GM19324 (cell line): ENCODE data around the gene NOS3.
A peak's percentile ranks its signal among the peaks of the same experiment; 100 is the strongest.

Source experiments
- ATAC-seq: cut with Tn5 transposase; IDR thresholded peaks from one replicate; pipeline ENCODE4 v1.9.1; 2021; ENCODE audit warnings: mild to moderate bottlenecking, moderate library complexity; ENCODE audit not compliant: unreplicated experiment, low FRiP score

Gene NOS3

DNA sequence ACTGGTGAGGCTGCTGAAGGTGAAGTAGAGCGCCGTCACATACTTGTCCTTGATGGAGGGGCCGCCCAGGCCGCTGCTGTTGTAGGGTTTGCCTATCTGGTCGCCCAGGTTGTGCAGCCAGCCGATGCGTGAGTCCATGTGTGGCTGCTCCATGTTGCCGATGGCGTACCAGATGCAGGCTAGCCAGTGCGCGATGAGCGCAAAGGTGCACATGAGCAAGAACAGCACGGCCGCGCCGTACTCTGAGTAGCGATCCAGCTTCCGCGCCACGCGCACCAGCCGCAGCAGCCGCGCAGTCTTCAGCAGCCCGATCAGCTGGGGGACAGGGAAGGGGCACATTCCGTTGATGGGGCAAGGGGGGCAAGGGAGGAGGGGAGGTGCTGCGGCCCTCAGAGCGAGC, 39.3 kb upstream of the NOS3 start:
- no peak for ATAC-seq

DNA sequence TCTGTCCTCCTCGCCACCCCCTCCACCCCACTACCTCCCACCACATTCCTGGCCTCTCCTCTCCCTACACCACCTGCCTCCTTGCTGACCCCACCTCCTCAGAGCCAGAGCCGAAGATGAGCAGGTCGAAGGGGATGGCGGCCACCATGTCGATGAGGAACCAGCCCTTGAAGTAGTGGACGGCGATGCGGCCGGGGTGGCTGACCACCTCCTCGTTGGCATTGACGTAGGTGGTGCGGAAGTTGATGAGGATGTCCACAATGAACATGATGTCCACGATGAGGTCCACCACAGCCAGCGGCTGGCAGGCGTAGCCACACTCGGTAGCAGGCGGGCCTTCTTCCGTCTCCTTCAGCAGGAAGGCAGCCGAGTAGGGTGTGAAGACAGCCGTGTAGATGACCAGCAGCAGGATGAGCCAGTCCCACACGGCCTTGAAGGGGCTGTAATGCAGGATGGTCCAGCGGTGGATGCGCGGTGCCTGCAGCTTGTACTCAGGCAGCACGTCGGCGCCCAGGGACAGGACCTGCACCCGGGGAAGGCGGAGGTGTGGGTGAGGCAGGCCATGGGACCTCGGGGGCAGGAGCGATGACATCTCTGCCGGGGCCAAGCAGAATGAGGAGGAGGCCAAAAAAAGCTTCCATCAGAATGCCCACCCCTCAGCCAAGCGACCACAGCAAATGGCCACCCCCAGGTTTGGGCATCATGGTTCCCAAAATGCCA, 38.3 kb upstream of the NOS3 start:
- ATAC-seq: no peak

DNA sequence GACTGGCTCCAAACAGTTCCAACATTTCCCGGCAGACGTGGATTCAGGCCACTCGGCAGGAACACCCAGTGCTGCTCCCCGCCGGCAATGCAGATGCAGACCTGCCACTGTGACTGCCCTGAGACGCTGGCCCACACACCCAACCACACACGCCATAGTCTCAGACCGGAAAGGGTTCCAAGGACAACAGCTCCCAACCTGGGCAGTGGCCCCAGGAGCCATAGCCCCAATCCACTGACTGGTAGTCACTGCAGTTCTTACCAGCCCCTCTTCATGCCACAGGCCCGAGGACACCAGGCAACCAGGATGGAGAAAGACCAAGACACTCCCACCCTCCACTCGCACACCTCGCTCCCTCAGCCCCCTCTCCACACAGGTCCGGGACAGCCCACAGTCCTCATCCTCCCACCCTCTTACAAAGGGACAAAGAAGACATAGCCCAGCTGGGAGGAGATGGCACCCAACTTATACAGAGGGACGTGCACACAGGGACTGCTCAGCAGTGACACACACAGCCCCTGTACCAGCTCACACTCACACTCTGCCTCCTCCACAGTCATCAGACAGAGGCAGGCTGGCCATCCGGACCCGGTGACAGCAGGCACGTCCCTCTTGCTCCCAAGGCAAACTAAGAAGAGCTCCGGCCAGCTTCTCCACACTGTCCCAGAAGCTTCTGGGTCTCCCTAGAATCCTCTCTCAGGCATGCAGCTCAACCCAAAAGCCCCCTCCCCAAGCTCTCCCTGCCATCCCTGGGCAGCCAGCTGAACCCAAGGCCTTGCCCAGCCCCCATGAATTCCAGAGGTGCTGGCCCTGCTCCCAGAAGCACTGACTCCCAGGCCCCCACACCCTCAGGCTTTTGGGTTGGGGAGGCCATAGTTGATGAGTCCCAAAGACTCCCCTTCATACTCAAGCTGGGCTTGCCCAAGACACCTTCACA, 37.5 kb upstream of the NOS3 start:
- no peak for ATAC-seq

DNA sequence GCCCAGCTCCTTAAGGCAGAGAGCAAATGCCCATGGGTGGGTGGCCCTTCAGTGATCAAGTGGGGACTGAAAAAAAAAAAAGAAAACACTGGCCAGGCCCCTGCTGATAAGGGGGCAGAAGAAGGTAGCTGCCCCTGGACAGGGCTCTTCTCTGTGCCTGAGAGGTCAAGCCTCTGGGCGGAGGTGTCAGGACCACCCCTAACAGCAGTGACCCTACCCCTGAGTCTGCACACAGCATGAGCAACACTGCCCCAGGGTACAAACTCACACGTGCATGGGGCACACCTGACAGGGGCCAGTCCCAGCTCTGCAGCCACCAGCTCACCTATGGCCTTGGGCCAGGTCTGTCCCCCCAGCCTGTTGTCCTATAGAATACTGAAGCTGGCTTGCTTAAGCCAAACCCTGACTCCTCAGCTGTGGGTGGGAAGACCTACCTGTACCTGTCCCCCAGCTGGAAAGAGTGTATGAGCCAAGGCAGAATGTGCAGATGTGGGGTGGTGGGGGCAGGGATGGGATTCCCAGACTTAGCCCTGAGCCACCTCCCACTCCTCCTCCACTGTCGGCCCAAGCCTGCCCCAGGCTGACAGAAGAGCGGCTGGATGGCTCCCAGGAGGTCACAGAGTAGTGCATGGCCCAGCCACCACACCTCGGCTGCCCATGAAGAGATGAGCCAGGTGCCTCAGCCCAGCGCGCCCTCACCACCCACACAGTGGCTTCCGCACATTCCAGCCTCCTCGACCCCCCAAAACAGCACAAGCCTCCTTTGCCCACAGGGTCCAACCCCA, 36.4 kb upstream of the NOS3 start:
- ATAC-seq: no peak

DNA sequence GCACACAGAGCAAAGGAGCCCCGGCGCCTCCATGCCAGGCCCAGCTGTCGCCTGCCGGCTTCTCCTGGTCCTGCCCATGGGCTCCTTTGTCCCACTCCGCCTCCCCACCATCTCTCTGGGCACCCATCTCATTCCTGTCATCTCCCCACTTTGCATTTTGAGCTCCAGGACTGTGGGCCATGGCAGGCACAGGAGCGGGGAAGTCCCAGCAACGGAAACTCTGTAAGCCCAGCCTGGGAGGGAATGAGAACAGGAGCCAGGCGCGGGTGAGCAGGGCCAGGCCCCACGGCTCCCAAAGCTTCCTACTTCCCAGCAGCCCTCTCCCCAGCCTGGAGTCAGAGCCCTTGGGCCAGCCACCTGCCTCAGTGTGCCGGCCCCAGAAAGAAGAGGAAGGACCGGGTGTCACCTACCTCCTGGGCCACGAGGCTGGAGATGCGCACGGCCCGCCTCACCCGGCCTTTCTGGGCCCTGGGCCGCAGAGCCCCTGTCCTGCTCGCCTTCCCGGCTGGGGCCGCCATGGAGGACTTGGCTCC, 35.8 kb upstream of the NOS3 start:
- ATAC-seq: no peak

DNA sequence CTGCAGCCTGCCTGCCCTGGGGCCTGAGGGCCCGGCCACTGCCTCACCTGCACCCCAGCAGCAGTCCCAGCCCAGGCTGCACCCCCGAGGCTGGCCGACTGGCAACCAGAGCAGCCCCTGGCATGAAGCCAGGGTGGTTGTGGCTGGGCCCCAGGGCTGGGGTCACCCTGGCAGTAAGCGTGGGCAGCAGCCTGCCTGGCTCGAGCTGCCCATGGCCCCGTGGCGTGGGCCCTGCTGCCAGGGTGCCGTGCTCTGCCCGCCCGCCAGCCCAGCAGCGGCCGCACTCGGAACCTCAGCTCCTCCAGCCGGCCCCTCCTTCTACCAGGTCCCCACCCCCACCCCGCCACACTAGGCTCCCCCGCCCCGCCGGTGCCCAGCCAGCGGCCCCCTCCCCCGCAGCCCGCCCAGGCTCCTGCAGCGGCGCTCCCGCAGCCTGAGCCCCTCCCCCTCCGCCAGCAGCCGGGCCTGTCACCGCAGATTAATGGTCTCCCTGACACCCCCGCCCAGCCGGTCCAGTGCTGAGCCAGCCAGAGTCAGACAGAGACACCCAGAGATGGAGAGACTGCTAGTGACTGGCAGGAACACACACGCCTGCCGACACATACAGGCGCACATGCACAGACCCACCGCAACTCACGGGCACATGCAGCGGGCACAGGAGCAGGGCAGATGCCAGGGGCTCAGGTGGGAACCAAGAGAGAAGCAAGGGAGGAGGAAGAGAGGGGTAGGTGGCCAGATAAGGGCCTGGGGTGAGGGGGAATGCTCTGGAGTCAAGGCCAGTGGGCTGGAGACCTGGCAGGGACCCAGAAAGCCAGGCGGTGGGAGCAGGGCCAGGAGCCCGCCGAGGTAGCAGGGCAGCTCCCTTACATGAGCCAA, 35.1 kb upstream of the NOS3 start:
- no peak for ATAC-seq

DNA sequence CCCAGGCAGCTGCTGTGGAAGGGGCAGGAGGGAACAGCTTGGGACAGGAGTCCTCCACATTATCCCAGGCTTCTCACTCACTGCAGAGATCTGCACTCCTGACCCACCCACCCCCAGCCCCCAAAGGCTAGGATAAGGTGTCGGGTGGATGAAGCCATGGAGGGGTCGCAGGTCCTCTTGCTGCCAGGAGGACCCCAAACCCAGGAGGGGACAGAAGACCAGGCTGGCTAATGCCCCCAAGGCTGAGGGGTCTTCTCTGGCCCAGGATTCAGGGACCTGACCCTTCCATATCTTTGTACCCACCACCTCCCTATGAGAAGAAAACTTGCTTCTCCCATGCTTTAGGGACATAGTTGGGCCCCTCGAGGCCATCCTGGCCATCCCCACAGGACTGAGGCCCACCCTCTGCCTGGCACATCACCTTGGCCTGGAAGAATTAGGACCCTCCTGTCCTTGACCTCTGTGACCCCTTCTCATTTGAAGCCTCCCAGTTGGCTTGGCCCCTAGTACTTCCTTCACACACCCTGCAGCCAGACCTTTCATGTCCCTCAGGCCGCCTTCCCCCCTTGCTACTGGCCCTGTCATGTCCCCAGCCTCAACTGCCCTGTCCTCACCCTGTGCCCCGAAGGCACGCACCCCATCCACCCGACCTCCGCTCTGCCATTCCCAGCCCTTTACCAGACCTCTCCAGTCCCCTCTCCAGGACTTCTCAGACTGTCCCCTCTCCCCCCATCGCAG, 34.3 kb upstream of the NOS3 start:
- ATAC-seq: no peak

DNA sequence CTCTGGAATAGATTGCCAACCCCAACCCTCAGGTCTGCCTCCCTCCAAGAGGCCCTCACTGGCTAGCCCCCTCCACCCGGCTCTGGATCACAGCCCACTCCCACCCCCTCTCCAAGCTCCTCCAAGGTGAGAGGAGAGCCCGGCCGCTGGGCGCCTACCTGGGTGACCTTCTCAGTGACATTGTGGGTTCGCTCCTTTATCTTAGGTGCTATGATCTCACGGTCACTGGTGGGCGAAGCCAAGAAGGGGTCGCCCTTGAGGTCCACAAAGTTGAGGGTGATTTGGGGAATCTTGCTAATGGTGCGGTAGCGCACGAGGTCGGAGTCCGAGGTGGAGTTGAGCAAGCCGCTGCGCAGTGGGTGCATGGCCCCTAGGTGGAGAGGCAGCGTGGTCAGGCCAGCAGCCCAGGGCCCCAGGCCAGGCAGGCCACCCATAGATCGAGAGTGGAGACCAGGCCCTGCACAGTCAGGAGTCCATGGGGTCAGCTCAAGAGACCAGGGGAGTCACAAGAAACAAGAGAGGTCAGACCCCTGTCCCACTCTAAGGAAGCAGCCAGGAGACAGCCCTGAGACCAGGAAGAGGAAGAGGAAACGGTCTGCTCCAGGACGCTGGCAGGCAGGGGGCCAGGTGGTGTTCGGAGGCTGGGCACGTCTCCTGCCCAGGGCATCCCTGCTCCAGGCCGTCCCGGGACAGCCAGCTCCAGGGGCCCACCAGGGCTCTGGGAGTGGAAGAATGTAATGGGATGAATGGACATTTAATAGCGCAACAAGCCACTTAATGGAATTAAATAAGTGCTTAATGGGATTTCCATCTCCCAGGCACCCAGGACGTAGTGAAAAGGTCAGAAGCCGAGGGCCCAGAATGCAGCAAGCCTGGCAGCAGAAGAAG, 33.4 kb upstream of the NOS3 start:
- no peak for ATAC-seq

DNA sequence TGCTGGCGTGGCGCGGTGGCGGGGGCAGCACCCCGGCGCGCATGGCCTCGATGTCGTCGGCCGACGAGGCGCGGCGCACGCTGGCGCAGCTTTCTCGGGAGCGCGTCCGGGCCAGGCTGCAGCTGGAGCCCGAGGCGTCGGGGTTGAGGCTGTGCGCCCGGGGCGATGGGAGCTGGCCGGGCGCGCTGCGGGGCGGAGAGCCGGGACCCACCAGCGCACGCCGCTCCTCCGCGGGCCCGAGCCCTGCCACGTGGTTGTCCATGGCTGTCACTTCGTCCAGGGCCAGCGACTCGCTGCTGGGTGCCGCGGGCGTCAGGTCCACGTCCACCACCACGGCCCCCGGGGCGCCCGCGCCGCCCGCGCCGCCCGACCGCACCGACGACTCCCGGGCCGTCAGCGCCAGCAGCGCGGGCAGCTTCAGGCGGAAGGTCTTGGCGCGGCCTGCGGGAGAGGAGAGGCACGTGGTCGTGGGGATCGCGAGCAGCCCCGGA, 32.7 kb upstream of the NOS3 start:
- no peak for ATAC-seq

DNA sequence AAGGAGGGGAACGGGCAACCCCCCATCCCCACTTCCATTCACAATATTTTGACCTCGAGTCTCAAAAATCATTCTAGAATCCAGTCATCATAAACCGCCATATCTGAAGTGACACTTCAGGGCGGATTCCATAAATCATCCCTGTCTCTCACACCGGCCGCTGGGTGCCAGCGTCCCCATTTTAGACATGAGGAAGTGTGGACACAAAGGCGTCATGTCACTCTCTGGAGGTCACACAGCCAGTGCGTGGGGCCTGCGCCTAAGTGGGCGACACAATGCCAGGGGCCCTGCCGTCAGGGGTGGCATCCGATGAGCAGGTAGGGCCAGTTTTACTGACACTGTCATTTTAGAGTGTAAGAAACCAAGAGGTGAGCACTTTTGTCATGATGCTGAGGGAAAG, 32.2 kb upstream of the NOS3 start:
- no peak for ATAC-seq

DNA sequence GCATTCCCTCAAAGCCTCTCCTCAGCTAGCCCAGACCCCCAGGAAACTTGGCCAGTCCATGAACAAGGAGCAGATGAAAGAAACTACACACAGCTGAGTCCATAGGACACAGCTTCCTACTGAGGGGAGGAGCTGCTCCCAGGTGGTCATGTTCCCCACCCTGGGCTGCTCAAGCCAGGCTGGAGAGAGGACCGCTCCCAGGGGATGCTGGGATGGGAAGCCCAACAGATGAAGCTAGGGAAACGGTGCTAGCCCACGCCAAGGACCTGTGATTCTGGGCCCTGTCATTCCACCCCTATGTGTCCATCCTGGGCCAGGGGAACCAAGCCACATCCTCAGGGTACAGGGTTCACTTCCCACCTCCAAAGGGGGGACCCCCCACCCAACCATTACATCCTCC, 31.7 kb upstream of the NOS3 start:
- no peak for ATAC-seq

DNA sequence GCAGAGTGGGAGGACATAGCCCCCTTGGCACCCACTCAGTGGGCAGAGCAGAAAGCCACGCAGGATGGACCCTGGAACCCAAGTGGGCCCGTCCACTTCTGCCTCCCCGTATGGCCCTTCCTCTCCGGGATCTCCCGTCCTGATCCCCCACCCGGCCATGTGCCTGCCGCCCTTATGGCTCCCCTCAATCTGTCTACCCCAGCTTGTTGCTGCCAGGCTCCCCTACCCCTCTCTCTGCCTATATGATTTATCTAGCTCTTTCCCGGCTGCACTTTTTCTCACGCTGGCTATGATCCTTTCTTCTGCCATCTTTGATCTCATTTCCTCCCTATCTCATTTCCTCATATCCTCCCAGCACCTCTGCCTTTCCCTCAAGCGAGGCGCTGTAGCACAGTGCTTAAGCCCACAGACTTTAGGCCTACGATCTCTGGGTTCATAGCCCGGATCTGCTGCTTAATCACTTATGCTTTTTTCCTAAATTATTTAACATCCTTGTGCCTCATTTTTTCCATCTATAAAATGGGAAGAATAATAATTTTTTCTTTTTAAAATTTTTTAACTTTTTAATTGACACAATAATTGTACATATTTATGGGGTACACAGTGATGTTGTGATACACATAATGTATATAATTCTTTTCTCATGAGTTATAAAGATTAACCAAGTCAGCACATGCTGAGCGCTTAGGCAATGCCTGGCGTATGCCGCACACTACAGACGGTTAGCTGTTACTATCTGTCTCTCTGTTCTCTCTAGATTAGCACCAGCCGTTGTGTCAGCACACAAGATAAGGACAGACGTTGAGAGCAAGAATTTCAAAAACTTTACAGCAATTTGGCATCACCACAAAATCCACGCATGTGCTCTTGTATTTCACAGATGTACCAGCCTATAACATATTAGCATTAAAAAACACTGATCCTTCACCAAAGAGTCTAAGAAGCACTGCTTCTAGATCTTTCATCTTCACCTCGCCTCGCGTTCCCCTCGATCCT, 30.8 kb upstream of the NOS3 start:
- ATAC-seq: no peak

DNA sequence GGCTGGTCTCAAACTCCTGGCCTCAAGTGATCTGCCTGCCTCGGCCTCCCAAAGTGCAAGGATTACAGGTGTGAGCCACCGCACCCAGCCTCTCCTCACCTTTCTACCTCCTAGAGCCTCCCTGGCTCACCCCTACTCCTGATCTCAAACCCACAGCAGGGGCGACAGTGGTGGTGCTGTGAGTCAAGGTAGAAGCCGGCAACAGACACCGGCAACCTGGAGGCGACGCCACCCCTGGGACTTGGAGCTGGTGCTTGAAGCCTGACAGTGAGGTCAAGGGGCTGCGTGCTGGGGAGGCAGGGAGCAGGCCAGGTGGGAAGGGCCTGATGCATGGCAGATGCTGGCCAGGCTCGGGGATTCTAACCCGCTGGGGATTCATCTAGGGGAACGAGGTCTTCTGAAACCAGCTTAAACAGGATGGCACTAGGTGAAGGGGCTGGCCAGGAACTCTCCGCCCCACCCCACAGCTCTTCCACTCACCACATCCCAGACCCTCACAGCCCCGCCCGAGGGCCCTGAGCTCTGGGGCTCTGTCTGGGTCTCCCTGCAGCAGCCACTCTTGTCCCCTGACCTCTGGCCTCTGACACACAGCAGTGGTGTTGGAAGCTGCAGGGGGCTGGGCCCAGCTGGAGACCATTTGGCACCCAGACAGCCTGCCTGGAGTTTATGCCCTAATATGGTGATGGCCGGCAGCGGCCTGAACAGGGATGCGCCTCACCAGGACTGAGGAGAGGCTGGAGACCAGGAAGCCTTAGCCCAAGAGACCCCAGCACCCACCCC, 29.1 kb upstream of the NOS3 start:
- no peak for ATAC-seq

DNA sequence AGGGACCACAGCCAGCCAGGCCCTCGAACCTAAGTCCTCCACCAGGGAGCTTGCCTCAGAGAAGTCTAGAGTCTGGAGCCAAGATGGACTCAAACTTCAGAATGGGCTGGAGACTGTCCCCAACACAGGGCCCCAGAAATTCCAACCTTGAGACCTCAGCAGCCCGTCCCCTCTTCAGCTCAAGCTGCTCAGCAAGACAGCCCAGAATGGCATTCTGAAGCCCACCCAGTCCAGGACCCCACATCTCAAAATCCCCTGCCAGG, 28.6 kb upstream of the NOS3 start:
- ATAC-seq: no peak

DNA sequence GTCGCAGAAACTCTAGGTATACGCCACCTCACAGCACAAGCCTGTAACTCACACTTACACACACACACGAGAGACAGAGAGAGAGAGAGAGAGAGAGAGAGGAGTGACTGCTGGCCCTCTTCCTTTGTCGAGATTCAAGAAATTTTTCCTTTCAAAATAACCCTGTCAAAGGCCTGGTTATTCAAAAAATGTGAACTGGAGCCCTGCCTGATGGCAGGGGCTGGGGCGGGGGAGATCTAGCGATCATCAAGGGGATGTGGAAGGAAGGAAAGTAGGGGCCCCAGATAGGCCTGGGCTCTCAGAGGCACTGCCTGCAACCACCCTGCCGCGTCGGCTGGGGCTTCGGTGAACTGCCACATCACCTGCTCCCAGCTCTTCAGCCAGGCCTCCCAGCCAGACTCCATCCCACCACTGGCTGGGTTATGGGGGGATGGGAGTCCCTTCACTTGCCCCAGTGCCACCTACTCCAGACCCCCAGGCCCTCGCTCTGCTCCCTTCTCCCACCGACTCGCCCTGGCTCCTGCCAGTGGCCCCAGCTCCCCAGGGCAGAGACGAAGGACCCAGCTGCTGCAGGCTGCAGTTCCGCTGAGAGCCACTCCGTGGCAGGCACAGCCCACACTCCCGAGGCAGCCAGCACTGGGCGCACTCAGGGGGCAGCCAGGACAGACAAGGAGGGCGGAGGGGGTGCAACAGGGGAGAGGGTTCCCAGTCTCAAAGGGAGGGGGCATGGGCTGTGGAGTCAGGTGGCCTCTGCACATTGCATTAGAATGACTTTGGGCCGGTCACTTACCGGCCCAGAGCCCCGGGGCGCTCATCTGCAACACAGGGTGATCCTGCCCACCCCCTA, 28.0 kb upstream of the NOS3 start:
- peak; percentile 59 for ATAC-seq
